IPS-20b (cell line): Measurements from ENCODE around the gene FHAD1.
A peak's percentile ranks its signal among the peaks of the same experiment; 100 is the strongest.

ENCODE experiments used
- H3K27ac ChIP-seq: one replicate; pipeline ENCODE4 v1.5.1; 2013; ENCODE audit warnings: low read length
- H3K27me3 ChIP-seq: 2 replicates; pipeline ENCODE4 v1.6.1; 2013; ENCODE audit warnings: mild to moderate bottlenecking, low read length, inconsistent platforms; ENCODE audit not compliant: insufficient read depth
- H3K36me3 ChIP-seq: 2 replicates; pipeline ENCODE4 v1.6.1; 2013; ENCODE audit warnings: low read depth, mild to moderate bottlenecking, inconsistent platforms, low read length, moderate library complexity; ENCODE audit not compliant: insufficient read depth
- H3K4me1 ChIP-seq: 2 replicates; pipeline ENCODE4 v1.6.1; 2013; ENCODE audit warnings: mild to moderate bottlenecking, control low read depth, inconsistent platforms, low read length, moderate library complexity; ENCODE audit not compliant: insufficient read depth
- H3K4me3 ChIP-seq: 2 replicates; pipeline ENCODE4 v1.5.1; 2013; ENCODE audit warnings: mild to moderate bottlenecking, low read length, inconsistent platforms
- H3K9ac ChIP-seq: 2 replicates; pipeline ENCODE4 v1.6.1; 2013; ENCODE audit warnings: low read depth, mild to moderate bottlenecking, inconsistent platforms, low read length, moderate library complexity
- H3K9me3 ChIP-seq: 2 replicates; pipeline ENCODE4 v1.6.1; 2013; ENCODE audit warnings: mild to moderate bottlenecking, low read depth, low read length, inconsistent platforms; ENCODE audit not compliant: insufficient read depth

The FHAD1 gene

DNA sequence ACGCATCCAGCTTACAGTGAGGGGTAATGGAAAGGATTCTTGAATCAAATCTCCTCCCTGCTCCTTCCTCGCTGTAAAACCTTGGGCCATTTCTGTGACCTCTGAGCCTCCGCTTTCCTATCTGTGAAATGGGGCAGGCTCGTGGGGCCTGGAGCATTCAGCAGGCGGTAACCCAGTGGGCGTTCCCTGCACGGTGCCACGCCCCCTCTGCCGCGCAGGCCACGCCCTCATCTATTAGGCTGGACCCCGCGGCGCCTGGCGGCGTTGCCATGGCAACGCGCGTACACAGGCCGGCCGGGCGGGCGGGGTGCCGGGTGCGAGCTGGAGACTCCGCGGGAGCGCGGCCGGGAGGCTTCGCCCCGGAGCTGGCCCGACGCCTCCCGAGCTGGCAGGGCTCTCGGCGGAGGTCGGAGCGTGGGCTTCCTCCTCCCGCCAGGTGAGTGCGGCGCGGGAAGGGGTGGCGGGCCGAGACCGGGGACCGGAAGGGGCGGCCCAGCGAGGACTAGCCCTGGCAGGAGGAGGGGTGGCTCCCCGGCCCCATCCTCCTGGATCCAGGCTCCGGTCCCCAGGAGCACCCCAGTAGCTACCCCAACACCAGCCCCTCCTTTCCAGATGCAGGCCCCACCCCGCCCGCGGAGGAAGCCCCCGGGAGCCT, at the start of gene FHAD1:
FHAD1 (plus strand) TSS at position 264 of the 655 bp plus-strand sequence. CDS start 4,562 bp downstream, outside the sequence.
- peak within 1 kb of the TSS; percentile 71; the same call in 1 of the 2 replicates for H3K9ac ChIP-seq
- H3K9me3 ChIP-seq = no peaks in the 10 kb centered on the region; the same call in 1 of the 2 replicates
- peak within 1 kb of the TSS; percentile 76 for H3K4me3 ChIP-seq
- no peak within 1 kb of the TSS for H3K27ac ChIP-seq
- H3K36me3 ChIP-seq = no peaks in the 10 kb centered on the region
- H3K27me3 ChIP-seq = no peaks in the 10 kb centered on the region; the same call in 1 of the 2 replicates
- H3K4me1 ChIP-seq = peaks cover 5% of the 10 kb centered on the region; the same call in 1 of the 2 replicates

DNA sequence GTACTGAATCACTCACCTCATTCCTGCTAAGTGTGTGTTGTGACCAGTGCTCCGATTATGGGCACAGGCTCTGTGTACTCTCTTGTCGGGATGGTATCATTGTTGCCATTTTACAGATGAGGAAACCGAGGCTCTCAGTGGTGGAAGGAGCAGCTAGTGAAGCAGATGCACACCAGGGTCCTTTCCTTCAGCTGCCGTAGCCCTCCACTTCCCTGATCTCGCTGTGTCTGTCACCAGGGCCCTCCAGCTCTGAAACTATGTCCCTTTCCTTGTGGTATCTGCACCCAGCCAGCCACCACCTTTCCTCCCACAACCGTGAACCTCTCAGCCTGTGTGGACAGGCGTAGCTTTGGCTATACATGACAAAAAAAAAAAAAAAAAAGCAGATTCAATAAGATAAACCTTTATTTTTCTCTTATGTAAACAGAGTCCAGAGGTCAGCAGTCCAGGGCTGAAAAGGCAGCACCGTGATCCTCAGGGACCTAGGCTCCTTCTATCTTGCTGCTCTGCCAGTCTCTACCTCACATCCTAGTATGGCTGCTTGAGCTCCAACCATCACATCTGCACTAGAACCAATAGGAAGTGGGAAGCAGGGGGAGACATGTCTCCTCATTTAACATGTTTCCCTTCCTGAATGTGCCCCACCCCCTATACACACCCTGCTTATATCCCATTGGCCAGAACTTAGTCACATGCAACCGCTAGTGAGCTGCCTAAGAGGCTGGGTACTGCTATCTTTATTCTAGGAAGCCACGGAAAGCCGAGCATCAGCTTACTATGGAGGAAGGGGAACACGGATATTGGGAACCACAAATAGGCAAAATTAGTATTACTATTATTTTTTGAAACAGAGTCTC, 49.2 kb upstream of the FHAD1 start:
- no peak overlapping the region for H3K4me3 ChIP-seq
- no peaks in the 10 kb centered on the region for H3K9me3 ChIP-seq
- H3K27me3 ChIP-seq = no peaks in the 10 kb centered on the region
- H3K4me1 ChIP-seq = peaks cover 13% of the 10 kb centered on the region; the same call in 1 of the 2 replicates
- peak overlapping the region; percentile 21; the same call in 1 of the 2 replicates for H3K9ac ChIP-seq
- no peaks in the 10 kb centered on the region for H3K36me3 ChIP-seq
- no peak overlapping the region for H3K27ac ChIP-seq

DNA sequence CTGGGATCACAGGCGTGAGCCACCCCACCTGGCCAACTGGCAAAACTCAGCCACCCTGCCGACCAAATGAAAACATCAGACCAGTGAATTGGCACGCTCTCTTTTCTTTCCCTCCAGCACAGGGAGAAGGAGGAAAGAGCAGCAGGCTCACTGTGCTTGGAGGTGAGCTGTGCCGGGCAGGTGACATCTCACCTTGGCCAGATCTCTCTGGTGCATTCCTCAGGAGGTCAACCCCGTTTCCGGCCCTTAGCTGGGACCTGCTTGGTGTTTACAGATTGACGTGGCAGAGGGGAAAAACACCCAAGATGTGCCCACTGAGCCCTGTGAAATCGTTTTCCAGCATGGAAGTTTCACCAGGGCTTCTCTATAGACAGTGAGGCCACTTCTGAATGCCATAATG, 48.3 kb upstream of the FHAD1 start:
- no peak overlapping the region for H3K4me3 ChIP-seq
- H3K36me3 ChIP-seq = no peaks in the 10 kb centered on the region
- H3K9me3 ChIP-seq = no peaks in the 10 kb centered on the region
- no peak overlapping the region for H3K27ac ChIP-seq
- H3K27me3 ChIP-seq = no peaks in the 10 kb centered on the region
- H3K4me1 ChIP-seq = peaks cover 13% of the 10 kb centered on the region; the same call in 1 of the 2 replicates
- H3K9ac ChIP-seq = no peak overlapping the region

DNA sequence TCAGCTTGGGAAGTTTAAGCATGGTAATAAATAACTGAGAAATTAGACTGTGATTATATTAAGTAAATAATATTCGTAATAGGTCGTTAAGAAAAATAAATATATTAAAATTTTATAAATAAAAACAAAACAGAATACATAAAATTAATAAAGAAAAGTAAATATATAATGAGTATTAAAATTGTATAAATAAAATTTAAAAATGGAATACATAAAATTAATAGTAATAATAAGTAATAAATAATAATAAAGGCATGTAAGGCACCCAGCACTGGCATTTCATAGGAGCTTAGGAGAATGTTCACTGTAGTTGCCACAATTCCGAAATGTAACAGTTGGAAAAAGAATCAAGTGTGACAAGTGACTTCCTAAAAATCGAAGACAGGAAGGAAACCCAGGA, 45.8 kb upstream of the FHAD1 start:
- Histone ChIP-seq H3K36me3 (no peaks in the 10 kb centered on the region), H3K27me3 (no peaks in the 10 kb centered on the region), H3K9ac (no peak overlapping the region), H3K9me3 (no peaks in the 10 kb centered on the region), H3K4me3 (no peak overlapping the region), H3K27ac (no peak overlapping the region), H3K4me1 (peaks cover 22% of the 10 kb centered on the region; the same call in 1 of the 2 replicates)

DNA sequence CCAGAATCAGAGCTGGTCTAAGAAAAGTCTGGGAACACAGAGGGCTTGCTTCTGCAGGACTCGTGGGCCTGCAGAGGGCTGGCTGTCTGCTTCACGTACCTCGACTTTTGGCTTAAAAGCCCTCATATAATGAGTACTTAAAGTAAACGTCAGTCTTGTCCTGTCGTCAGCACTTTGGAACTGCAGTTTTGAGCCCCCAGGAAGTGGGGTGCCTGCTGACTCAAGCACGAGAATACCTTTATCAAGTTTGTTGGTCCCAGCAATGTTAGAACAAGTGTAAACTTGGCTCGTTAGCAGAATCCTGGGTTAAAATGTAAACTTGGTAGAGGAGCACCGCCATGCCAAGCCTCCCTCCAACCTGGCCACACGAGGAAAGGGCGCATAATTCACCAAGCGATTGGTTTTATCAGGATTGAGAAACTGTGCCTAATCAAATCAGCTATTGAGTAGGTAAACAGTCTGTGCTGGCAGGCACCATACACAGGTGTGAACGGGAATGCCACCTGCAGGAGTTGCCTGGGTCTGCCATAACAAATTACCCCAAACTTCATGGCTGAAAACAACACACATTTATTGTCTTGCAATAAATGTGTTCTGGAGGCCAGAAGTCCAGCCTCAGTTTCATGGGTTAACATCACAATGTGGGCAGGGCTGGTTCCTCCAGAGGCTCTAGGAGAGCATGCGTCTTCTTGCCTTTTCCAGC, 45.0 kb upstream of the FHAD1 start:
- H3K36me3 ChIP-seq = no peaks in the 10 kb centered on the region

DNA sequence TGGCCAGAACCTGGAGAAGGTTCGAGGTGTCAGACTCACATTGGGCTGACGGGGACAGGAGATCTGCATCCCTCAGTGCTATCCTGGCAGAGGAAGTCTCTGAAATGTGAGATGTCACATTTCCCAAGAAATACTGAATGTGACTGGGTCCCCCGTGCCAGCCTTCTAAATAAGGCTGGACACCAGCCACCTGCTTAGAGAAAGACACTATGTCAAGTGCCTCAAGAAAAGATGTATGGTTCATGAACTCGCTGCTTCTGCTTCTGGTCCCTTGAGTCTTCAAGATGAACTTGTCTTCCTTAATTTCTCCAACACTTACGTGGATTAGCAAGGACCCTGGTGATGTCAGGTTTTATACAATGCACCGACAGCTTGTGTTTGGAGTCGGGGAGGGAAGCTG, 42.1 kb upstream of the FHAD1 start:
- H3K4me3 ChIP-seq = no peak overlapping the region
- H3K27me3 ChIP-seq = no peaks in the 10 kb centered on the region
- no peaks in the 10 kb centered on the region for H3K36me3 ChIP-seq
- H3K9me3 ChIP-seq = no peaks in the 10 kb centered on the region
- peaks cover 32% of the 10 kb centered on the region; the same call in 1 of the 2 replicates for H3K4me1 ChIP-seq
- peak overlapping the region; percentile 67; the same call in 1 of the 2 replicates for H3K9ac ChIP-seq
- H3K27ac ChIP-seq = no peak overlapping the region

More for the DNA sequence above, 45.0 kb upstream of the FHAD1 start:
- Histone ChIP-seq H3K4me1 (peaks cover 23% of the 10 kb centered on the region; the same call in 1 of the 2 replicates), H3K27ac (no peak overlapping the region), H3K9ac (no peak overlapping the region), H3K27me3 (no peaks in the 10 kb centered on the region), H3K9me3 (no peaks in the 10 kb centered on the region), H3K4me3 (no peak overlapping the region)

DNA sequence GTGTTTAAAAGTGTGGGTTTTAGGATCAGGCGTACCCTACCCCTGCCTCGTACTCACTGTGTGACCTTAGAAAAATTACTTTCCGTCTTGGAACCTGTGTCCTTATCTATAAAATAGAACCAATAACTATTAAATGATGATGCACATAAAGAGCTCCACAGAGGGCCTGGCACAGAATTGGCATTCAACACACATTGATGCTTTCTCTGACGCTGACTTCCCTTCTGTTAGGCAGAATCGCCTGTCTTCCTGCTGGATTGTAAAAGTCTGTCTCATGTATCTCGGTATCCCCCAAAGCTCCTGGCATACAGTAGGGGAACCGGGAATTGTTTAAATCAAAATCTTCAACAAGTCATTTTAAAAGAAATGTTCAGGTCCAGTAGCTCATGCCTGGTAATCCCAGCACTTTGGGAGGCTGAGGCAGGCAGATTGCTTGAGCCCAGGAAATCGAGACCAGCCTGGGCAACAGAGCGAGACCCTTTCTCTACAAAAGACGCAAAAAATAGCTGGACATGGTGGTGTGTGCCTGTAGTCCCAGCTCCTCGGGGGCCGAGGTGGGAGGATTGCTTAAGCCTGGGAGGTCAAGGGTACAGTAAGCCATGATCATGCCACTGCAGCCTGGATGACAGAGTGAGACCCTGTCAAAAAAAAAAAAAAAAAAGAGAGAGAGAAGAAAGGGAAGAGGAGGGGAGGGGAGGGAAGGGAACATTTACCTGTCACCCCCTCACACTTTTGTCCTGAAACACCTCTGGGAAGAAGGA, 41.3 kb upstream of the FHAD1 start:
- Histone ChIP-seq H3K4me3 (peak overlapping the region; percentile 39; the same call in 1 of the 2 replicates), H3K27me3 (no peaks in the 10 kb centered on the region), H3K36me3 (no peaks in the 10 kb centered on the region), H3K27ac (peak overlapping the region; percentile 35), H3K9ac (peak overlapping the region; percentile 67; the same call in 1 of the 2 replicates), H3K9me3 (no peaks in the 10 kb centered on the region), H3K4me1 (peaks cover 32% of the 10 kb centered on the region; the same call in 1 of the 2 replicates)

DNA sequence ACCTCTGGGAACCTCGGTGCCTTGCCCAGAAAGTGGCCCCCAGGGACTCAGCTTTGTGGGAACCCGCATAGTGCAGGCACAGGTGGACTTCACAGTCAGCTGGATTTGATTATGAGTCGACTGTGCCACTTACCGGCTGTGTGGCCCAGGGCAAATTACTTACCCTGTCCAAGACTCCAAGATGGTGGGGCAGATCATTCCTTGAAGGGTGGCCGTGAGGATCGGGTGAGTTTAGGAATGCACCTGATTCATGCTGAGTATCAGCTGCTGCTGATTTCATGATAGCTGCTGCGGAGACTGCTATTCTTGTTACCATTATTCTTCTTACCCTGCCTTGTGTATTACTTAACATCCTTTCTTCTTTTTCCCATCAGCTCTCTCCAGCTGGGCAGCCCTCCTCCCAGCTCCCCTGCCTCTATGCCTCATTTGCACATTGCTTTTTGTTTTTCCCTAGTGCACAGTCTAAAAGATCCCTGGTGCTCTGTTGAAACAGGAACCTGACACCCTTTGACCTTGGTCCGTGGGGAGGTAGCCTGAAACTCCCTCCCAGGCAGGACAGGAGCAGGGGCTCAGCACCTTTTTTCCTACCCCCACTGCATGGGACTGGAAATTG, 40.5 kb upstream of the FHAD1 start:
- H3K36me3 ChIP-seq = no peaks in the 10 kb centered on the region
- peak overlapping the region; percentile 39; the same call in 1 of the 2 replicates for H3K4me3 ChIP-seq
- H3K27ac ChIP-seq = peak overlapping the region; percentile 35
- peak overlapping the region; percentile 67; the same call in 1 of the 2 replicates for H3K9ac ChIP-seq
- peaks cover 32% of the 10 kb centered on the region; the same call in 1 of the 2 replicates for H3K4me1 ChIP-seq
- no peaks in the 10 kb centered on the region for H3K9me3 ChIP-seq
- no peaks in the 10 kb centered on the region for H3K27me3 ChIP-seq

DNA sequence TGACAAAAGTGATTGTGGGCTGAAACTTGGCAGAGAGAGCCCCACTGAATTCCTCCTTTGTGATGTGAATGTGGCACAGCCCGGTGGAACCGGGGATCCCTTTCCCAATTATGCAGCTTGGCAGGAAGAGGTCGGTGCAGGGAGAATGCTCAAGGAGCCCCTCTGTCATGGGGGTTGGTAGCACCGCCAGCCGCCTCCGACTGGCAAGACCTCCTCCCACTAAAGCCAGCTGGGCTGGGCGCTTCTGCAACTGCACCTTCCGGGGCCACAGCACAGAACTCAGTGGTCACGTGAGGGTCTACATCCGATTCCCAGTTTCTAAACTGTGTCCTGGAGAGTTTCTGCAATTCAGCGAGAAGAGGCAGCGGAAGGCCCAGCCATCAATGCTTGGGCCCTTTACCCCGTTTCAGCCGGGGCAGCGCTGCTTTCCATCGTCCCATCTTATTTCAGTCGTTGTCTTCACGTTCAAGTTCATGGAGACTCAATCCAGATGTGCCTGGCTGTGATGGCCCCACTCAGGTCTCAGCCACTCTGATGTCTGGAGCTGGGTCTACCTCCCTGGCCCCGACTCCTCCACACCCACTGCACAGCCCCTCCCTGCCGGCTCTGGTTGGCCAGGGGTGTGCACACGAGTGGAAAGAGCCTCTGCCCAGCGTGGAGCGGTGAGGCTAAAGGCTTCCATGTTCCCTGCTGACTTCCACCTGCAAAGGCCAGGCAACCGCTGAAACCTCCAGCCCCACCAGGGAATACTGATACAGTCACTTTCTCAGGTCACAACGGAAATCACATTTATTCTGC, 39.8 kb upstream of the FHAD1 start:
- Histone ChIP-seq H3K27me3 (no peaks in the 10 kb centered on the region), H3K9me3 (no peaks in the 10 kb centered on the region), H3K4me1 (peaks cover 32% of the 10 kb centered on the region; the same call in 1 of the 2 replicates), H3K9ac (peak overlapping the region; percentile 67; the same call in 1 of the 2 replicates), H3K4me3 (peak overlapping the region; percentile 39; the same call in 1 of the 2 replicates), H3K27ac (peak overlapping the region; percentile 35), H3K36me3 (no peaks in the 10 kb centered on the region)
